ENCODE results near the gene RERG.
"Not testable (repeated sequence)": the region's sequence is repeated elsewhere in the genome, so short reads cannot be mapped to it uniquely, and the experiment has no call there.

Gene RERG

GRCh38 chr12:15220915-15221885 is at the start of gene RERG:
Gene RERG (minus strand): TSS chr12:15221417. CDS start chr12:15217489, 3,928 bp downstream.
- in situ Hi-C loops (cut with MboI; ENCODE audit: low pct_unique_long_range_greater_than_20kb, low sequenced_read_pairs): no loop called here
- DNase-seq: peak; percentile 86

DNA sequence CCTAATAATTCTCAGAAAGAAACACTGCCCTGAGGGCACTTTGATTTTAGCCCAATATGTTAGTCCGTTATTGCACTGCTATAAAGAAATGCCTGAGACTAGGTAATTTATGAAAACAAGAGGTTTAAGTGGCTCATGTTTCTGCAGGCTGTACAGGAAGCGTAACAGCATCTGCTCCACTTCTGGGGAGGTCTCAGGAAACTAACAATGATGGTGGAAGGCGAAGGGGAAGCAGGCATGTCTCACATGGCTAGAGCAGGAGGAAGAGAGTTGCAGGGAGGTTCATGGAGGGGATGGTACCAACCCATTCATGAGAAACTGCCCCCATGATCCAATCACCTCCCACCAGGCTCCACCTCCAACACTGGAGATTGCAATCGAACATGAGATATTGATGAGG is 49.4 kb upstream of the RERG start:
- no peak for DNase-seq
- in situ Hi-C loops (cut with MboI; ENCODE audit: low pct_unique_long_range_greater_than_20kb, low sequenced_read_pairs): no loop called here

GRCh38 chr12:15268927-15269552 is 47.8 kb upstream of the RERG start:
- in situ Hi-C loops (cut with MboI; ENCODE audit: low pct_unique_long_range_greater_than_20kb, low sequenced_read_pairs): no loop called here
- peak; percentile 60 for DNase-seq

GRCh38 chr12:15268309-15268708 is 47.1 kb upstream of the RERG start:
- DNase-seq: no peak
- in situ Hi-C loops (cut with MboI; ENCODE audit: low pct_unique_long_range_greater_than_20kb, low sequenced_read_pairs): no loop called here

DNA sequence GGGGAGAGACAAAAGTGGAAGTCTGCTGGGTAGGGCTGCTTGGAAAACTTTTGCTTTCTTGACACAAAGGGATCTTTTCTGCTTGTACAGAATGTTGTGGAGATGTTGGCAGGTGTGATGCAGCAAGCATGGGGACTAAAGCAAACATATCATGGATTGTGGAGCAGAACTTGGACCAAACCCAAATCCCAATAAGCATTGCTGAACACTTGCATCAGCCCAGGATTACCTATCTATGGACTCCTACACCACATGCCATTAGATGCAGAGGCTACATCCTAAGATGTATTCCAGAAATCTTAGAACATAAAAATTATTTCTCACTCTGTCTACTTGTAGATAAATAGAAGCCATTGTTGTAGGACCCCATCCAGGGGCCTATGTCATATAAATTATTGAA is 44.7 kb upstream of the RERG start:
- in situ Hi-C loops (cut with MboI; ENCODE audit: low pct_unique_long_range_greater_than_20kb, low sequenced_read_pairs): no loop called here
- no peak for DNase-seq

GRCh38 chr12:15256761-15257160 is 35.5 kb upstream of the RERG start:
- DNase-seq: no peak
- in situ Hi-C loops (cut with MboI; ENCODE audit: low pct_unique_long_range_greater_than_20kb, low sequenced_read_pairs): no loop called here

GRCh38 chr12:15253990-15254389 is 32.8 kb upstream of the RERG start:
- DNase-seq: no peak
- in situ Hi-C loops (cut with MboI; ENCODE audit: low pct_unique_long_range_greater_than_20kb, low sequenced_read_pairs): no loop called here

DNA sequence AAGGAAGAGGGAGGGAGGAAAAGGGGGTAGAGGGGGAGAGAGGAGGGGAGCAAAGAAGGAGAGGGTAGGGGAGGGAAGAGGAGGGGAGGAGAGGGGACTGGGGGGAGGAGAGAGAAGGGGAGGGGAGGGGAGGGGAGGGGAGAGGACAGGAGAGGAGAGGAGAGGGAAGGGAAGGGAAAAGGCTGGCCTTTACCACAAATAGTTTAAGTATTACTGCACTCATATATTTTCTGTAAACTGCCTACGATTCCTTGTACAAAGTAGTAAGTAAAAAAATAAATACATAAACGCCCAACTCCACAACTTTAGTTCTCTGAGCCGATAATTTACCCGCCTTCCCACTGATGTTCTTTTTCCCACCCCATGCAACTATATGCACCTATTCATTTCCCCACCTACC is 23.7 kb upstream of the RERG start:
- in situ Hi-C loops (cut with MboI; ENCODE audit: low pct_unique_long_range_greater_than_20kb, low sequenced_read_pairs): no loop called here
- DNase-seq: no peak

- in situ Hi-C loops (cut with MboI; ENCODE audit: low pct_unique_long_range_greater_than_20kb, low sequenced_read_pairs): no loop called here
- DNase-seq: no peak
These were observed 23.1 kb upstream of the RERG start for GRCh38 chr12:15244341-15244740.

DNA sequence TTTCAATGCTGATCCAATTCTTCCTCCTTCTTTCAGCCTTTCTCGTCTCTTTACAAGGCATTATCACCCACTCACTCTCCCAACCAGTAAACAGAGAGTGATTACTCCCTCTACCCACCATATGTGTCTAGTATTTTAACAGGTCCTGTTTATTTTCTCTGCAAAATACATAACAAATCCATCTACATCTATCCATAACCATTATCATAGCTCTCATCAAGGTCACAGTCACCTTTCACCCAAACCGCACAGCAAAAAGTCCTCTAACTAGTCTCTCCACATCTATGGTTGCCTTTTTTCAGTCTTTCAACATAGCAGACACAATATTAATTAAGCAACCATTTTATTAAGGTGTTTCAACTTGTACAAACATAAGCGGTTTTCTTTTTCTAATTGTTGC is 21.9 kb upstream of the RERG start:
- in situ Hi-C loops (cut with MboI; ENCODE audit: low pct_unique_long_range_greater_than_20kb, low sequenced_read_pairs): no loop called here
- DNase-seq: no peak

GRCh38 chr12:15240898-15241297 is 19.7 kb upstream of the RERG start:
- no peak for DNase-seq
- in situ Hi-C loops (cut with MboI; ENCODE audit: low pct_unique_long_range_greater_than_20kb, low sequenced_read_pairs): no loop called here

GRCh38 chr12:15234508-15234907 is 13.3 kb upstream of the RERG start:
- in situ Hi-C loops (cut with MboI; ENCODE audit: low pct_unique_long_range_greater_than_20kb, low sequenced_read_pairs): no loop called here
- DNase-seq: no peak

DNA sequence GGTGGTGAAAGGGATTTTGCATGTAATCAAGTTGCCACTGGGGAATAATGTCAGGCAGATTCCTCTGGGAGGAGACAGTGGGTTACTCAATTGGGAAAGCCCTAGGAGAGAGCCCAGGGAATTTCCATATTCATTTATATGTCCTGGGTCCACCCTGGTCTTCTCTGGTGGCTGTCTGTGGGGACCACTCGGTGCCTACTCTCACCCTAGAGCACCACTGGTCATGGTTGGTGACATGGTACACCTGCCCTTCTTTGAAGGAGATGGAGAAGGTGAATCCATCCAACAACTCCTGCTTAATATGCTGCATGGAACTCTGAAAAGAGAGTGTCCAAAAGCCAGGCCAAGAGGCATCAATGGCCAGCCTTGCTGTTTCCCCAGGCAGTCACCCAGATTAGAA is 12.8 kb upstream of the RERG start:
- DNase-seq: no peak
- in situ Hi-C loops (cut with MboI; ENCODE audit: low pct_unique_long_range_greater_than_20kb, low sequenced_read_pairs): no loop called here

GRCh38 chr12:15232959-15233358 is 11.7 kb upstream of the RERG start:
- no peak for DNase-seq
- in situ Hi-C loops (cut with MboI; ENCODE audit: low pct_unique_long_range_greater_than_20kb, low sequenced_read_pairs): no loop called here

GRCh38 chr12:15231493-15231892 is 10.3 kb upstream of the RERG start:
- in situ Hi-C loops (cut with MboI; ENCODE audit: low pct_unique_long_range_greater_than_20kb, low sequenced_read_pairs): no loop called here
- no peak for DNase-seq

DNA sequence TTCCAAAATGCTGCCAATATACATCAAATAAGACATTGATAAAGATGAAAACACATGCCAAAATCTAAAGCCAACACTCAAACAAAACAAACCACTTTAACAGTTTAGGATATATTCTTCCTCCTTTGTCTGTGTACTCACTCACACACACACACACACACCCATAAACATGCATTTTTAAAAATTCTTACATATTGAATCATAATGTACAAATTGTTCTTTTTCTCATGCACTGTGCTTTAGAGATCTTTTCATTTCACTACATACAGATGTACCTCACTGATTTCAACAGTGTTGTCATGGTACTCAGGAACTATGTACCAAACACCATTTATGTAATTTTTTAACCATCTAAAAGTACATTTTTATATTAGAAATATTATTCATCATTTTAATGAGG is 9.5 kb upstream of the RERG start:
- in situ Hi-C loops (cut with MboI; ENCODE audit: low pct_unique_long_range_greater_than_20kb, low sequenced_read_pairs): no loop called here
- DNase-seq: no peak

DNA sequence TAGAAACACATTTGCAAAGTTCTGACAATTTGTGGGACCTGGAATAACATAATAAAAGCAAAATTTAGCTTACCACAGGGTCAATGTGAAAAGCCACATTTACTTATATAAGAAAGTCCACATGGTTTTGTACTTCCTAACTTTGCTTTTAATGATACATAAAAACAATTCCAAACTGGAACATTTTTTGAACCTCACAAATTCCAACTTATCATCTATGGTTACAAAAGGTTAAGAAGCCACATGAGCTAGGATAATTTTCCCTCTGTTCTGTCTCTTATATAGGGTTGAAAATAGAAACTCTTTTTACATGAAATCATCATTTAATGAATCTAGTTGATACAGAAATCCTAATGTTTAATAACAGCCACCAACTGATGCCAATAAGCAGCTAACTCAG is 8.9 kb upstream of the RERG start:
- in situ Hi-C loops (cut with MboI; ENCODE audit: low pct_unique_long_range_greater_than_20kb, low sequenced_read_pairs): no loop called here
- no peak for DNase-seq

DNA sequence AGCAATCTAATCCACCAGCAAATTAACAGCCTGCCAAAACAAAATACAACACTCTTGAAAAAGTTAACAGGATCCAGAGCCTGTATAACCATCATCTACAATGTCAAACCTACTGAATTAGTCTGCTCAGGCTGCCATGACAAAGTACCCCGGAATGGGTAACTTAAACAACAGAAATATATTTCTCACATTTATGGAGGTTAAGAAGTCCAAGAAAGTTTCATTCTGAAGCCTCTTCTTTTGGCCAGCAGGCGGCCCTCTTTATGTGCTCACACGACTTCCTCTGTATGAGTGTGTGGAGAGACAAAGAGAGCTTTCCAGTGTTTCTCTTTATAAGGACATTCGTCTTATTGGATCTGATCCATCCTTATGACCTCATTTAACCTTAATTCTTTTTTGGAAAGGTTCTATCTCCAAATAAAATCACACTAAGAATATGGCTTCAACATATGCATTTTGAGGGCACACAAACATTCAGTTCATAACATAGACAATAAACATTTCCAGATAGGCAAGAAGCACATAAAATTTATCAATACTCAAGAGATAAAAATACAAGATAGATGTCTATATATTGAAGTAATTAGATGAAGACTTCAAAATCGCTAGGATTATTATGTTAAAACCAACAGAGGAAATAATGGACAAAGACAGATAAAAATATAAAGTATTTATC is 5.9 kb upstream of the RERG start:
- DNase-seq: peak; percentile 53
- in situ Hi-C loops (cut with MboI; ENCODE audit: low pct_unique_long_range_greater_than_20kb, low sequenced_read_pairs): no loop called here

DNA sequence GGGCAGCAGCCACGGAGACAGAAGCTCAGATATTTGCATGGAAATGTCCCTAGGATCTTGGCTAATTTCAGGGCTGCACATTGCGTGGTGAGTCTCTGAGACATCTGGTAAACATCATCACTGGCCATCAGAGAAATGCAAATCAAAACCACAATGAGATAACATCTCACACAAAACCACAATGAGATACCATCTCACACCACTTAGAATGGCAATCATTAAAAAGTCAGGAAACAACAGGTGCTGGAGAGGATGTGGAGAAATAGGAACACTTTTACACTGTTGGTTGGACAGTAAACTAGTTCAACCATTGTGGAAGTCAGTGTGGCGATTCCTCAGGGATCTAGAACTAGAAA is 4.6 kb upstream of the RERG start:
- peak; percentile 59 for DNase-seq
- in situ Hi-C loops (cut with MboI; ENCODE audit: low pct_unique_long_range_greater_than_20kb, low sequenced_read_pairs): not testable (repeated sequence)

All from KBM-7 (cell line).